NCI-H1417 (cell line): ENCODE data around the gene SLC25A44.

Experiments
- DNase-seq, 3 experiments: peaks; one replicate each; lab custom pipeline; 2025; lab: John Stamatoyannopoulos, UW

SLC25A44 gene

GRCh38 chr1:156241311-156241811 is 47.5 kb downstream of the SLC25A44 start:
- no peak for DNase-seq

GRCh38 chr1:156241926-156242325 is 48.0 kb downstream of the SLC25A44 start, which contains the start of gene BGLAP:
Gene BGLAP (plus strand): TSS chr1:156242184. CDS start chr1:156242232, 48 bp downstream.
- no peak for DNase-seq

- DNase-seq = no peak
Measured at GRCh38 chr1:156242738-156243137, 48.8 kb downstream of the SLC25A44 start.

GRCh38 chr1:156244126-156244525 is 50.2 kb downstream of the SLC25A44 start:
- DNase-seq = no peak

- no peak for DNase-seq
Measured at GRCh38 chr1:156244712-156245111, 50.8 kb downstream of the SLC25A44 start.

GRCh38 chr1:156245451-156246232 is 51.7 kb downstream of the SLC25A44 start:
- peak in 2 of 3 experiments; percentile 69 to 72 for DNase-seq

GRCh38 chr1:156246241-156246780 is 52.4 kb downstream of the SLC25A44 start:
- DNase-seq = no peak

- no peak for DNase-seq
Measured at GRCh38 chr1:156246781-156247459, 53.0 kb downstream of the SLC25A44 start.

- DNase-seq = peak in 1 of 3 experiments; percentile 20
Measured at GRCh38 chr1:156247460-156248322, 53.8 kb downstream of the SLC25A44 start, which contains the start of gene PAQR6. Gene PAQR6 (minus strand): TSS chr1:156248056. CDS start chr1:156246731, 1,325 bp downstream.

- no peak for DNase-seq
Measured at GRCh38 chr1:156248323-156248683, 54.4 kb downstream of the SLC25A44 start.

- DNase-seq = no peak
Measured at GRCh38 chr1:156249593-156249992, 55.7 kb downstream of the SLC25A44 start.

- no peak for DNase-seq
Measured at GRCh38 chr1:156251527-156251926, 57.6 kb downstream of the SLC25A44 start.

- no peak for DNase-seq
Measured at GRCh38 chr1:156253634-156254033, 59.7 kb downstream of the SLC25A44 start.

GRCh38 chr1:156257711-156258110 is 63.8 kb downstream of the SLC25A44 start:
- DNase-seq = no peak

GRCh38 chr1:156258859-156259258 is 65.0 kb downstream of the SLC25A44 start:
- no peak for DNase-seq

GRCh38 chr1:156259805-156260204 is 65.9 kb downstream of the SLC25A44 start:
- DNase-seq = no peak

- DNase-seq = no peak
Measured at GRCh38 chr1:156260896-156261295, 67.0 kb downstream of the SLC25A44 start.
